Heart right ventricle (tissue), 16 donors: ENCODE data around the gene SMIM35. TPM values are rescaled to one million over a fixed set of nuclear protein-coding genes. Genes with fewer than 3 reads are reported as not detected.
"Not testable (repeated sequence)": the region's sequence is repeated elsewhere in the genome, so short reads cannot be mapped to it uniquely, and the experiment has no call there.

ENCODE experiments used
- ATAC-seq, 8 donors: fragments of 200-7000 bp; cut with Tn5 transposase; one replicate each; pipeline ENCODE4 v1.9.1; 2020; ENCODE audit warnings: mild to moderate bottlenecking in 8 of 8, moderate library complexity in 8 of 8, moderate number of reproducible peaks in 1 of 8
- DNase-seq, 2 donors: peaks; one replicate each; pipeline ENCODE4 v3.0.0-alpha.2; 2020
- H3K27ac ChIP-seq, 10 donors: fragments of 200-600 bp; sonication (generic) in 2 of 10; one replicate each; pipeline versions ENCODE4 v1.5.0 to v1.8.0; 2020 to 2022; ENCODE audit warnings: mild to moderate bottlenecking in 3 of 10
- H3K27me3 ChIP-seq, 7 donors: fragments of 200-600 bp; one replicate each; pipeline ENCODE4 v1.8.0; 2021 to 2022; ENCODE audit warnings: mild to moderate bottlenecking in 2 of 7
- H3K36me3 ChIP-seq, 9 donors: fragments of 200-600 bp; sonication (generic) in 1 of 9; one replicate each; pipeline versions ENCODE4 v1.5.0 to v1.8.0; 2020 to 2022; ENCODE audit warnings: mild to moderate bottlenecking in 2 of 9
- H3K4me1 ChIP-seq, 9 donors: fragments of 200-600 bp; sonication (generic) in 1 of 9; one replicate each; pipeline versions ENCODE4 v1.5.0 to v1.8.0; 2020 to 2022; ENCODE audit warnings: mild to moderate bottlenecking in 4 of 9
- H3K4me3 ChIP-seq, 10 donors: fragments of 200-600 bp; sonication (generic) in 2 of 10; one replicate each; pipeline versions ENCODE4 v1.5.0 to v1.8.0; 2020 to 2022; ENCODE audit warnings: mild to moderate bottlenecking in 7 of 10, moderate library complexity in 2 of 10
- H3K9me3 ChIP-seq, 11 donors: fragments of 200-600 bp in 10 of 11; sonication (generic) in 2 of 11; one replicate each; pipeline versions ENCODE4 v1.5.0 to v1.8.0; 2013 to 2022; ENCODE audit warnings: mild to moderate bottlenecking in 2 of 11, control low read depth in 1 of 11, moderate library complexity in 1 of 11
- CTCF ChIP-seq, 9 donors: fragments of 200-600 bp; sonication (generic) in 2 of 9; IDR thresholded peaks; one replicate each; pipeline versions ENCODE4 v1.5.0 to v1.8.0; 2021 to 2022; ENCODE audit warnings: antibody characterized with exemption in 9 of 9, mild to moderate bottlenecking in 5 of 9, moderate library complexity in 1 of 9
- WGBS, 2 donors: extraction: QIAGEN DNeasy Blood & Tissue Kit; methylation state at CpG; one replicate each; pipeline ENCODE4 v1.1.7; 2013; ENCODE audit warnings: inconsistent platforms in 1 of 2; 5-methylcytosine and 5-hydroxymethylcytosine counted together
- intact Hi-C, 10 donors: fragments of 100-400 bp; cut with DNase I; formaldehyde crosslinking; loops; one replicate each; pipeline versions ENCODE4 v1.11.1 to v1.14.2; 2022
- polyA plus RNA-seq, 2 donors: library from polyadenylated mRNA; stranded (reverse); fragments of 200-250 nt; gene quantifications; one replicate each; pipeline ENCODE4 v1.2.3, GENCODE V29; 2013
- total RNA-seq, 10 donors: library from RNA; stranded (reverse); fragmentation: NEBNext Ultra II Directional in 3 of 10; extraction: Animal tissue kit (Norgen Biotek cat#: 25700) in 3 of 10; gene quantifications; one replicate each; pipeline versions ENCODE4 v1.2.1 to v1.2.4, GENCODE V29; 2021 to 2023
- donor health status: Arrhythmogenic right ventricular cardiomyopathy.
- donor health status: ischemic (EF 13 %, LVEDD 7.1; RV severe dilation, severe dysfunction).
- donor health status: healthy with polysubstance abuse.
- donor health status: DM: no; HTN: yes; CAD: no.
- donor health status: DM: no; HTN: no; CAD: no.
- donor health status: ischemic (EF 25% LVEDD 6.9; RV normal size, moderate dysfunction).
- donor health status: ischemic (EF 25% LVEDD 5.7; RV mildly dilated, moderate dysfunction).
- donor health status: healthy.
- donor health status: DM: yes; HTN: yes; CAD: no.
- donor health status: Ischemic cardiomyopathy.
- donor health status: ischemic (EF 35%, LVEDD 5.7; RV mildly dilated, moderate dysfunction).
- donor health status: nonischemic (EF 11% LVEDD 7.7; RV severe dilation, severe dysfunction).
- donor health status: DM: yes; HTN: yes; CAD: no.
- donor health status: PGD.
- donor health status: ischemic (EF 29% LVEDD 5.4; RV normal size, mild dysfunction).
- donor health status: nonischemic (EF 23%, LVEDD 6.1; RV moderate dilation, normal function).

SMIM35 gene
- total and polyA plus RNA-seq, 12 donors, result not detected

- Histone ChIP-seq H3K27ac (no peak overlapping the region), H3K4me1 (no peaks in the 10 kb centered on the region), H3K36me3 (no peaks in the 10 kb centered on the region), H3K9me3 (no peaks in the 10 kb centered on the region), H3K27me3 (no peaks in the 10 kb centered on the region), H3K4me3 (no peak overlapping the region)
- WGBS, 2 donors, result 62 to 64% methylated on average over 24 of the region's 24 CpGs
- DNase-seq, result no peak
- no peak for TF ChIP-seq CTCF (IDR thresholded peaks at IDR 0.05)
- intact Hi-C loops, result no loop called here
- ATAC-seq, result peak in 1 of 8 donors; percentile 55
Observed at GRCh38 chr11:118068206-118068944, 18.4 kb downstream of the SMIM35 start.

- Histone ChIP-seq H3K4me3 (no peak overlapping the region), H3K36me3 (no peaks in the 10 kb centered on the region), H3K4me1 (no peaks in the 10 kb centered on the region), H3K27me3 (no peaks in the 10 kb centered on the region), H3K27ac (no peak overlapping the region), H3K9me3 (no peaks in the 10 kb centered on the region)
- ATAC-seq (no peak), DNase-seq (no peak)
- no peak for TF ChIP-seq CTCF (IDR thresholded peaks at IDR 0.05)
- 91 to 92% methylated on average over 8 of the region's 8 CpGs for WGBS, 2 donors
- intact Hi-C loops, result no loop called here
Observed at GRCh38 chr11:118067006-118067405, 19.8 kb downstream of the SMIM35 start.

GRCh38 chr11:118065384-118065783 lies 21.4 kb downstream of the SMIM35 start:
- ATAC-seq, result no peak
- Histone ChIP-seq H3K4me3 (no peak overlapping the region), H3K27me3 (no peaks in the 10 kb centered on the region), H3K4me1 (peaks cover 0 to 10% (median 0%) of the 10 kb centered on the region in 9 donors), H3K27ac (no peak overlapping the region), H3K36me3 (no peaks in the 10 kb centered on the region), H3K9me3 (no peaks in the 10 kb centered on the region)
- no peak for TF ChIP-seq CTCF (IDR thresholded peaks at IDR 0.05)
- no peak for DNase-seq
- intact Hi-C loops, result no loop called here
- 92% methylated on average over 3 of the region's 3 CpGs for WGBS, 2 donors

- WGBS, 2 donors, result 85% methylated on average over 9 of the region's 9 CpGs
- intact Hi-C loops, result no loop called here
Observed at GRCh38 chr11:118064956-118065355, 21.8 kb downstream of the SMIM35 start.

GRCh38 chr11:118062631-118063030 lies 24.1 kb downstream of the SMIM35 start:
- WGBS, 2 donors, result 84 to 85% methylated on average over 5 of the region's 5 CpGs
- DNase-seq, H3K27me3 ChIP-seq, H3K4me3 ChIP-seq, H3K9me3 ChIP-seq, ATAC-seq, intact Hi-C loops, H3K27ac ChIP-seq, H3K36me3 ChIP-seq: not testable (repeated sequence)
- peaks cover 0 to 19% (median 0%) of the 10 kb centered on the region in 9 donors for H3K4me1 ChIP-seq

More at GRCh38 chr11:118064956-118065355, 21.8 kb downstream of the SMIM35 start:
- H3K9me3 ChIP-seq, result no peaks in the 10 kb centered on the region
- no peak overlapping the region for H3K4me3 ChIP-seq
- no peaks in the 10 kb centered on the region for H3K36me3 ChIP-seq
- ATAC-seq, result no peak
- TF ChIP-seq CTCF (IDR thresholded peaks at IDR 0.05), result no peak
- no peak overlapping the region for H3K27ac ChIP-seq
- peaks cover 0 to 11% (median 0%) of the 10 kb centered on the region in 9 donors for H3K4me1 ChIP-seq
- no peaks in the 10 kb centered on the region for H3K27me3 ChIP-seq
- no peak for DNase-seq

- H3K9me3 ChIP-seq, intact Hi-C loops, H3K4me3 ChIP-seq, H3K36me3 ChIP-seq, H3K27ac ChIP-seq, H3K27me3 ChIP-seq, ATAC-seq, DNase-seq: not testable (repeated sequence)
- 92 to 95% methylated on average over 5 of the region's 5 CpGs for WGBS, 2 donors
- peaks cover 0 to 19% (median 0%) of the 10 kb centered on the region in 9 donors for H3K4me1 ChIP-seq
Observed at GRCh38 chr11:118062181-118062580, 24.6 kb downstream of the SMIM35 start.
